ENCODE results near the gene GRIN2A.
"Not testable (repeated sequence)": the region's sequence is repeated elsewhere in the genome, so short reads cannot be mapped to it uniquely, and the experiment has no call there.

The GRIN2A gene

DNA sequence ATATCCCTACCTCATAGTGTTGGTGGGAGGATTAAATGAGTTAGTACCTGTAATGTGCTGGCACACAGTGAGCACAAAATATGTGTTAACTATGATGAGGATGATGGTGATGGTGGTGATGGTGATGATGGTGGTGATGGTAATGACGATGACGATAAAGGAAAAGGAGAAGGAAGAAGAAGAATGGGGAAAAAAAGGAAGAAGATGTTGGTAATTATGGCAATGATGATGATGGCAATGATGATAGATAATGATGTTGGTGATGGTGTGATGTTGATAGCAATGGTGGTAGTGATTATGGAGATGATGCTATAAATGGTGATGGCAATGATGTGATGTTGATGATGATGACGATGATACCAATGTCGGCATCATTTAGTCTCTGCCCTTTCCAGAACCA, 270.2 kb downstream of the GRIN2A start:
- DNase-seq (ENCODE audit: low read depth): no peak

DNA sequence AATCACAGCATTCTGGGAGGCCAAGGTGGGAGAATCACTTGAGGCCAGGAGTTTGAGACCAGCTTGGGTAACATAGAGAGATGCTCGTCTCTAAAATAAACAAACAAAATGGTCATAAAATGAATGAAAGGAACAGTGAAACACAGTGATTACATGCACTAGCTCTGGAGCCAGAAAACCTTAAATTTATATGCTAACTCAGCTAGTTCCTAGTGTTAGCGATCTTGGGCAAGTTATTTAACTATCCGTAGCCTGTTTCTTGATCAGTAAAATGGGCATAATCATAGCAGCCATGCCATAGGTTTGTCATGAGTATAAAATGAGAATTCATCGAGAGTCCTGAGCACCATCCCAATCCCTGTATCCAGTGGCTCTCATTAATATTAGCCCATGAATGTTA, 271.0 kb downstream of the GRIN2A start:
- DNase-seq (ENCODE audit: low read depth): no peak

DNA sequence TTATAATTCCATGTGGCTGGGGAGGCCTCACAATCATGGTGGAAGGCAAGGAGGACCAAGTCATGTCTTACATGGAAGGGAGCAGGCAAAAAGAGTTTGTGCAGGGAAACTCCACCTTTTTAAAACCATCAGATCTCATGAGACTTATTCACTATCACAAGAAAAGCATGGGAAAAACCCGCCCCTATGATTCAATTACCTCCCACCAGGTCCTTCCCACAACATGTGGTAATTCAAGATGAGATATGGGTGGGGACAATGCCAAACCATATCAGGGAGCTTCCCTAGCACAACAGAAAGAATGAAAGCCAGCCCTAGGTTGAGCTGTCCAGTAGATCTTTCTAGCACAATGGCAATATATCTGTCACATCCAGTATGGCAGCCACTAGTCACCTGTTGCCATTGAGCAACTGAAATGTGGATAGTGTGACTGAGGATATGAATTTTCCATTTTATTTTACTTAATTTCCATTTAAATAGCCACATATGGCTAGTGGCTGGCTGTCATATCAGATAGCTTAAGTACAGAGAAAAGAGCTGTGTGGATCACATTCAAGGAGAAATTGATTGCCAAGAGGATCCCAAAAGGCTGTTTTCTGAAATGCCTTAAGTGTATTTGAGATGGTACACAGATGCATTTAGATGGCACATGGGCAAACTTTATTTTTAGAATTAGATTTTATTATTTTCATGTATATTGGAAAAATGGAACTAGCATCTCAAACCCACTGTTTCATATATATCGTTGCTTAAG, 273.0 kb downstream of the GRIN2A start:
- DNase-seq (ENCODE audit: low read depth): no peak

DNA sequence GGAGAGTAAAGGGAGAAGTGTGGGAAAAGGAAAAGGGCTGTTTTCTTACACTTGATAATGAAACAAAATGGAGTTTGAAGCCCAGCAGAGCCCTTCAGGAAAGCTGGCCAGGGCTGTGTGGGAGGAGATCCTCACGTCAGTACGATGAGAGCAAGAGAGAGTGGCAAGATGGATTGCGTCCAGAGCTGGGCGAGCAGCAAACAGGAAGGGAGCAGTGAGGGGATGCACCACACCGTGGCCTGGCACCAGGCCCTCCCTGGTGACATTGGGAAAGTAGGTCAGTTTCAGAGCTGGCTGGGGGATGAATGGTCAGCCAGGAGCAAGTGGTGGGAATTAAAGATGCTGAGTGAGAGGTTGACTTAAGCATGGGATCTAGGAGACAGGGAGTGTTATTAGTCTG, 273.6 kb downstream of the GRIN2A start:
- no peak for DNase-seq (ENCODE audit: low read depth)

DNA sequence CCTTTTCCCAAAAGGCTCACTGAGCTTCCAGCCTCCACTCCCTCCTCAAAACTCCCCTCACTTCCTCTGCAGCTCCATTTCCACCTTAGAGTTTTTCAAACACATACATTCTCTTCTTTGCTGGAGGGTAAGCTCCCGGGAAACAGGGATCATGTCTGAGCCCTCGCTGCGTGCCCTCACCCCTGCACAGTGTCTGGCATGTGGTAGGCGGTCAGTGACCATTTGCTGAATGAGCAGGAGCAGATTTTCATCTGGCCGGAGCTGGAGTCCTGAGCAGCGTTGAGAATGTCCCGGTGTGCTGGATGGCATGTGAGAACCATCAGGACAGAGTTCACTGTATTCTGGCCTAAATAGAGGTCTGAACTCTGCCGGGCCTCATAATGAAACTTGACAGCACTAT, 274.5 kb downstream of the GRIN2A start:
- no peak for DNase-seq (ENCODE audit: low read depth)

DNA sequence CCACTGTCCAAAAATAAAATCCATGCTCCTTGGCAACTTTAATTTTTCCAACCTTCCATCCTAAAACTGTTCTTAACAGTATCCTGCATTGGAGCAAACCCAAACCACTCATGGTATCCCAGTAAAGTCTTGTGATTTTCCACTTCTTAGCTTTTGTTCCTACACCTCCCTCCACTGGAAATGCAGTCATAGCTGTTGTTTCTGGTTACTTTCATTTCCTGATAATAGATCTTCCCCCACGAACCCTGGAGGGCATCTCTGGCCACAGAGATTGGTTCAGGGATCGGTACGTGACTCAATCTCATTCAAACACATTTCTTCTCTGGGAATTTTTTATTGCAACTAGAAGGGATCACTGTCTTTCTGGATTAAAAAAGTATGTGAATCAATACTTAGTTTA, 276.0 kb downstream of the GRIN2A start:
- no peak for DNase-seq (ENCODE audit: low read depth)

DNA sequence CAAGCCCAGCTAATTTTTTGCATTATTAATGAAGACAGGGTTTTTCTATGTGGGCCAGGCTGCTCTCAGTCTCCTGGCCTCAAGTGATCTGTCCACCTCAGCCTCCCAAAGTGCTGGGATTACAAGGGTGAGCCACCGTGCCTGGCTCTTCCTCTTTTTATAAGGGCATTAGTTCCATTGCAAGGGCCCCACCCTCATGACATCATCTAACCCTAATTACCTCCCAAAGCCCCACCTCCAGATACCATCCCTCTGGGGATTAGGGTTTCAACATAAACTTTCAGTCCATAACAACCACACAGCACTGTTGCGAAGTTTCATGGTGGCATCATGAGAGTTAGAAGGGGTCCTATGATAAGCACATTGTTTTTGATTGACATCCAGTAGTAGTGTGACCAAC, 277.7 kb downstream of the GRIN2A start:
- no peak for DNase-seq (ENCODE audit: low read depth)

DNA sequence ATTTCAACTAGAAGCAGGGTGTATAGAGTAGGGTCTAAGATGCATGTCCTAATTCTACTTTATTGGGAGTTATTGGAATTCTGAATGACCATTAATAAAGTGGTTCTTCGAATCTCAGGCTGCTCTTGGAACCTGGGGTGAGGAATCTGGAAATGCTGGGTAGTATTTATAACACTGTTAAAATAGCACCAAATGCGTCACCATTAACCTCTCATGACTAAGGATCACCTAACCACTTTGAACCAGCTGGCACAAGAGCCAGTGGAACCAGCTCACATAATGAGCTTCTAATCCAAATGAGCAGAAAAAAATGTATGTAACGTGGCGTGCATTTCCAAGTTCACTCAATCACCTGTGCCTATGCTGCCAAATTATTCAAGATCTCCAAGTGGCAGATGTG, 281.7 kb downstream of the GRIN2A start:
- DNase-seq (ENCODE audit: low read depth): no peak

DNA sequence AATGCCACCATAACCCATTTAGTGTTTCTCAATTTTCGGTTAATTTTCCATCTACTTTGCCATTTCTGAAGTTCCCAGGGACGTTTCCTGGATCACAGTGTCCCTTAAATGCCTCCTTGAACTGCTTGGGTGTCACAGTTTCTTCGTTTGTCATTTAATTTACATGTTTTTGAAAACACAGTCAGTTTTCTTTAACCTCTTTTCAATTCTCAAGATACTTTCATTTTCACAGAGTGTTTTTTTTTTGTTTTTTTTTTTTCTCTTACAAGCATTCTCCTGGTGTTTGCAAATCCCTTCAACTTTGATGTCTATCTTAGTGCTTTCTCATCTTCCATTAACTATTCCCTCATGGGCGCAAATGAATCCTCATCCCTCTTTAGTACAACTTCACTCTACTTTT, 283.7 kb downstream of the GRIN2A start:
- no peak for DNase-seq (ENCODE audit: low read depth)

DNA sequence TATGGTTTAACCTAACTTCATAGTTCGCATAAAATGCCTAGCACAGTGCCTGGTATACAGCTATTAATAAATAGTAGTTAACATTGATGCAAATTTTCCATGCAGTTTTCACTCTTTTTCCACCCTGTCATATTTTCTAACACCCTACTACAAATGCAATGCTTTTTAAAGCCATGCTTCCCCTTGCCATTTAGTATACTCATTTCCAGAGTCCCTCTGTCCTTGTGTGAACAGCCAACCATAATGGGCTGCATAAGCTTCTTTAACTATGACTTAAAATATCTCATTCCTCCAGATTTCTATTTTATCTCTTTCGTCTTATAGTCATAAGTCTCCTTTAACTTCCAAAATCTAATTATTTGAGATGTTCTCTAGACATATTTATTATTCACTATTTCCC, 284.1 kb downstream of the GRIN2A start:
- DNase-seq (ENCODE audit: low read depth): no peak

DNA sequence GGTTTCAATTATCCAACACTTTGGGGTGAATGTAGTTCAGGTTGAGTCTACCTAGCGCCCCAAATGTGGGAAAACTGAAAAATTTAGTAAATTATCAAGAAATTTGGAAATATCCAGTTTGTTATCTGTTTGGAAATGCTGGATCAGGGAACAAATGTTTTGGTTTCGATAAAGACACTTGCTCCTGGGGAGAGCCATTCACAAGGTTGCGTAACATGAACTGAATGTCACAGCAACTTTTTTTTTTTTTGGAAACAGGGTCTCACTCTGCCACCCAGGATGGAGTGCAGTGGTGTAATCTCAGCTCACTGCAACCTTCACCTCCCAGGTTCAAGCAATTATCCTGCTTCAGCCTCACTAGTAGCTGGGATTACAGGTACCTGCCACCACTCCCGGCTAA, 286.4 kb downstream of the GRIN2A start:
- no peak for DNase-seq (ENCODE audit: low read depth)

DNA sequence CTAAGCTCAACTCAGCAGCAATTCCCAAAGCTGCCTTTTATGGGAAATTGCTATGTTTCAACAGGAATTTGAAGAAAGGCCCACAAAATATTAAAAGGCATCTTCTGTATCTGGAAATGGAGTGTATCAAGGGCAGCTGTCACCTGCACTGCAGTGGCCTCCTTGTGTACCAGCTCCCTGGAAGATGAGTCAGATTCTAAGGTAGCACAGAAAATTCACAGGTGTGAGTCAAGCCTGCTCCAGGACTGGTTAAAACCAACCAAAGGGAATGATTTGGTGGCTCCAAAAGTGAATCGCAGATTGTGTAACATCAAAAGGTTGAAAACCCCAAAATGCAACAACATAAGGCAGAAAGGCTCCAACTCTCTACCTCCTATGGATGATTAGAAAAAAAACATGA, 296.4 kb downstream of the GRIN2A start:
- no peak for DNase-seq (ENCODE audit: low read depth)

DNA sequence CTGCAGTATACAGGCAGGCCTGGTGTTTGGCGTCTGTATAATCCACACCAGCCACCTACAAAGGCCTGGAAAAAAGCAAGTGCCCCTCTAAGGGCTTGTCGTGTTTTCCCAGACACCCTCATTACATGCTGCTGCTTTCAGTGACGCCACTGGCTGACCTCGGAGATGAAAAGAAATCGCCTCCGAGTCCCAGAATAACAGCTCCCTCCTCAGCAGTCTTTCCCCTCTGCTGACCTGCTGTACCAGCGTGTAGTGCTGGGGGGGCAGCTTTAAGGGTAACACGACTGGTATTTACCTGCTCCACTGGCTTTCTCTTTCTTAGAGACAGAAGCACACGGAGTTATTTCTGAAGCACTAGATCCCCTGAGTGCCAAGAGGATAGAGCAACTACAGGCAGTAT, 296.8 kb downstream of the GRIN2A start:
- DNase-seq (ENCODE audit: low read depth): no peak

DNA sequence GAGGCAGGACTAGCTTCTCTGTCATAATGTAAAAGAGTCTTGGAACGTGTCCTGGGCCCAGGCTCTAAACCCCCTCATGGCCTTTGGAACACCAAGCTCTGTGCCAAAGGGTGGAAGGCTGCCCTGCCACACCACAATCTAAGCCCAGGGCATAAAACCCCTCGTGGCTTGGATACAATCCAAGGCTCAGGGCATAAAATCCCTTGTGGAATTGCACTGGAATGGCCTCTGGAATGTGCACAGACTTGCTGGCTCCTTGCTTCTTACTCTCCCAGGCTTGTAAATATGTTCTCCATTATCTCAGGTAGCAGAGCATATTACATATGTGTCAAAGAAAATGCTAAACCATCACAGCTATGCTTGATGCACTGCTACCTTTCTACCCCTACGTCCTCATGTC, 306.2 kb downstream of the GRIN2A start:
- not testable (repeated sequence) for DNase-seq (ENCODE audit: low read depth)

DNA sequence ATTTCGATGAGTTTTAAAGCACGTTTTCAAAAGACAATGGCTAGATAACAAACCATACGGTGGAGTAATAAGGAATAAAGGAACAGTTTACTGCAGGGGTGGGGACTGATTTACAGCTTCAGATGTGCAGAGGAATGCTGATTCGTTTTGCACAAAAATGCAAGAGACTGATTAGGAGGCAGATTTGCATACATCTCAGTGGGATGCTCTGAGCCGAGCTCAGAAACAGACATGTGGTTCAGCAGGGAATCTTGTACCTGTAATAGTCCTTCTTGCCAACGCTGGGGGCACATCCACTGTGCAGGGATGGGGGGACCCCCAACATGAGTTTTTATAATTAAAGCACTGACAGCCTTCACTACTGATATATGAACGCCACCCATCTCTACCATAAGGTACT, 308.0 kb downstream of the GRIN2A start:
- DNase-seq (ENCODE audit: low read depth): no peak

DNA sequence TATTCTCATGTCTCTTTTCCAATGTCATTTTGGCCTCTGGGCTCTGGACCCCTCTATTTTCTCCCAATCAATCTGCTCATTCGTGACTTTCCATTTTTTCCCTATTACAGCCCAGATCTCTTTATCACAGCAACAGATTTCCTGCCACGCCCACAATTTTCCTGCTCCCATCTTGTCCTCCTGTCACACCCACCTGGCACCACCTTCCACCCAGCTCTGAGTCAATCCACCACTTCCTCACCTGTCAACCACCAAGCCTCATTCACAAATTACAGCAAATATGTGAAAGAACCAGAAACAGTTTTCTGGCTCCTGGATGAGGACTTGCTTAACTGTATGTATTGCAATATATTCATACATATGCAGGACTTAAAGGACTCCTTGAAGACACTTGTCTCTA, 311.3 kb downstream of the GRIN2A start:
- no peak for DNase-seq (ENCODE audit: low read depth)

DNA sequence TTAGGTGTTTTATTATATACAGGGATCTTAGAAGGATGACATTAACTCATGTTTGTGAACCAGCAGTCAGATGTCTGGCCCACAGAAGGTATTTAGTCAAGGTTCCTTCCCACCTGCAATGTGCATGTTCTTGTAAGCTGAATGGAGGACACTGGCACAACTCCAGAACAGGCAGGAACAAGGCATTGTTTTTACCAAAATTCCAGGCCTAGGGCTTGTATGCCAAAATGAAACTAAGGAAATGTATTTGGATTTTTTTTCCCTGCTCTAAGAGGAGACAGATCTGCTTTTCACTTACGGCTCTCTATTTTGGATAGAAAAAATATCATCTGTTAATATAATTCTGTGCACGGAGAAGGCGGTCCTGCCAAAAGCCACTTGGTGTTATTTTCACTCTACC, 312.5 kb downstream of the GRIN2A start:
- DNase-seq (ENCODE audit: low read depth): no peak

DNA sequence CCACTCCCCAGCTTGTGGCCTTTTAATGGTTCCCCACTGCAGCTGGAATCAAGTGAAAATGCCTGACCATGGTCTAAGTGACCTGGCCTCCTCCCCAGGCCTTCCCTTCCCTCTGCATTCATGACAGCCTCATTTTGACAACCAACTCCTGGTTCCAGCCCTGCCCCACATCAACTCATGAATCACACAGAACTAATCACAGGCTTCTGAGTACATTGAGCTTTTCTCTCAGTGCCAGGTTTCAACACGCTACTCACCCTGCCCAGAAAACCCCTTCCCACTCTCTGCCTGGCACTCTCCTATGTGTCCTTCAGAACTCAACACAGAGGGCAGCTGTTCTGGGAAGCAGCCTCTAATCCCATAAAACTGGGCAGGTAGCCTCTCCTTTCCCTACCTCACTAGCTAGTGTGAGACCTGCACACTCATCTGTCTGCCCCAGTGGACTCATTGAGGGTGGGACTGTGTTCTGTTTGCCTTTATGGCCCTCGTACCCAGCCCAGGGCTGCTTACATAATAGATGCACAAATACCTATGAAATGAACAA, 313.6 kb downstream of the GRIN2A start:
- DNase-seq (ENCODE audit: low read depth): no peak

DNA sequence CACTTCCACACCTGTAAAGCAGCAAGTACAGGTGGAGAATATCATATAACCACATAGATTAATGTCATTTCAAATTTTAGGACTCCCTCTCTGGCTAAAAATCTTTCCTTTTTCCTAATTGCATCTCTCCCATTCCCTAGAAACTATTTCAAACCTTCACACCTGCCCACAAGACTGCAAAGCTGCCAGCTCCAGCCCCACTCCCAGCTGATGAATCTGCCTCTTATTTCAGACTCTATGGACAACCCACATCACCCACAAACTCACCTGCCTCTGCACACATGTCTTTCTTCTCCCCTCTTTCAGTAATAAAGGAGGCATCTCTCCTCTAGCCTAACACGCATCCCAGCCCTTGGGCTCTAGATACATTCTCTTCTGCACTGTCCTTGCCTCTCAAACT, 315.1 kb downstream of the GRIN2A start:
- no peak for DNase-seq (ENCODE audit: low read depth)

DNA sequence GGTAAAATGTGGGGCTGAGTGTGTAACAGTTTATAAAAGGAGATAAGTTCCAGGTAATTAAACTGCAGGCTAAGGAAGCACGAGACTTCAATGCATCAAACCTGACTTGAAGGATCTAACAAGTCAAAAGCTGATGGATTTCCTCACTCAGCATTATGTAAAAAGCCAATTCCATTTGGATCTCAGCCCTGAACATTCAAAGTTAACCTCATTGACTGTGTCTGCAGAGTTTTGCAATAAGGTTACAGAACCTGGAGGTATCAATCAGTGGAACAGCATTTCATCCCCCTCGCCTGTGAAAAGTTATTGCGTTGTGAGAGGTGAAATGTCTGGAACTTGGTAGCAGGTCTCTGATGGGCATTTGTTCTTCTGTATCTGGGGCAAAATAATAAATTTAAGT, 317.8 kb downstream of the GRIN2A start:
- DNase-seq (ENCODE audit: low read depth): no peak

DNA sequence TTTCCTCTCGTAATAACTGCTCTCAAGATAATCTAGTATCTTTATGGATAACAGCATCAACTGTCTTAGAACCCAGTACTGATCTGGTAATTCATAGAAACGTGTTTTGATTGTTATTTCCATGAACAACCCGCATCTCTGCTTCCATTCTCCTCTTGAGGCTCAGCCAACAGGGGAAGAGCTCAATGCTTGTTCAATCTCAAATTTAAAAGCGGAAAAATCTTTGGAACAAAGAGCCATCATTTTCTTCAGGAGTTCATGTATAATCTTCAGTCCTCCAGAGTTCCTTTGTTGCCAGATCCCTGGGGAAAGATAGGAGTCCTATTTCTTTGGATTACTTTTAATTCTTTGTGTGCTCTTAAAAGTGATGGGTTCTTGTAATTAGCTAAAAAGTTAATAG, 319.9 kb downstream of the GRIN2A start:
- DNase-seq (ENCODE audit: low read depth): no peak

DNA sequence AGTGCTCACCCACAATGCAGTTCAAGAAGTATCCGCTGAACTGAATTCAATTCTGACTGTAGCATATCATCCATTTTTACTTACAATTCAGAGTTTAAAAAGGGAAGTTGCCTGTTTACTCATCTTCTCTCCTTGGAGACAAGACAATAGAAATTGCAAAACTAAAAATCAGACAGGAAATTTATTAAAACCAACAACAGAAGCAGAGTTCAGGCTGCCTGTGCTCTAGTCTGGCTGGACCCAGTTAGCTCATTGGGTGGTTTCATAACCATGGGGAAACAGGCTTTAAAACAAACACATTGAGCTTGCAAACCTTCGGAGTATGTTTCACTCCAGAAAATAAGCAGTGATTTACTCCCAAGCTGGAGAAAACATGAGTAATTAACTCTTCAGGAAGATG, 321.4 kb downstream of the GRIN2A start:
- no peak for DNase-seq (ENCODE audit: low read depth)

DNA sequence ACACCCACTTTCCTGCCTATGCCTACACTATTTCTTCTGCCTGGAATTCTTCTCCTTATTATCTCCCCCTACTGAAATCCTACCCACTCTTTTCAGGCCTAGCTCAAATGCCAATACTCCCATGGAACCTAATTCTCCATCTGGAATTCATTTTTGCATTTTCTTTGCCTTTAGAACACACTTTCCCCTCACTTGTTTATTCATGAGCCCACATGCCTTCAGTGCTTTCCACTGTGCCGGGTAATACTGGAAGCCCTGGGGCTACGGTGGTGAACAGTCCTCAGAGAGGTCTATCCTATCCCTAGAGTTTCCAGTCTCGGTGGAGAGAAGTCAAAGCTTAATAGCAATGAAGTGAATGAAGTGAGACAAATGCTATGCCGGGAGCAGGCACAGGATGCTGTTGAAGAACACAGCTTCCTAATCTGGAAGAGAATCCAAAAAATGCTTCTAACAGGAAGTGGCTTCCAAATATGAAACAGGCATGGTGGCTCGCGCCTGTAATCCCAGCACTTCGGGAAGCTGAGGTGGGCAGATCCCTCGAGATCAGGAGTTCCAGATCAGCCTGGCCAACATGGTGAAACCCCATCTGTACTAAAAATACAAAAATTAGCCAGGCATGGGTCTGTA, 322.4 kb downstream of the GRIN2A start:
- DNase-seq (ENCODE audit: low read depth): no peak

DNA sequence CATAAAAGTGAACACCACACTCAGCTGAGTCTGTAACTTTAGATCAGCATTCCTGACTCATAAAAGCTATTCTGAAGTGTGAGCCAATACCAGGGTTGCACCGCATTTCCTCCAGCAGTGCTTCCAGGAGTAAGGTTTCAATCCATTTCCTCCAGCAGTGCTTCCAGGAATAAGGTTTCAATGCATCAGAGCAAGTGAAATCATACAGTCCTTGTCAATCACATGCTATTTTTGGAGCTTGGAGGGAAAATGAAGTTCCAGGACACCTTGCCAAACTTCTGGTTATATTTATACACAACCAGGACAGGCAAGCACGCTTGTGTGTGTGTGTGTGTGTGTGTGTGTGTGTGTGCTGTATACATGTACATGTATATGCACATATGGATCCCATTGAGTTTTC, 327.6 kb downstream of the GRIN2A start:
- no peak for DNase-seq (ENCODE audit: low read depth)

Data from stimulated activated CD8-positive, alpha-beta memory T cell treated with anti-CD3 and anti-CD28 coated beads, Interleukin-12 subunit alpha, Interleukin-12 subunit beta, amount 100 ng/mL, for 4 hours (primary cell).